Neural progenitor cell (in vitro differentiated cells): ENCODE results near the gene CCSER1. TPM values are rescaled to one million over a fixed set of nuclear protein-coding genes. Genes with fewer than 3 reads are reported as not detected.
A peak's percentile ranks its signal among the peaks of the same experiment; 100 is the strongest.

Experiments
- DNase-seq: peaks from one replicate; pipeline ENCODE4 v3.0.0-alpha.2; 2016; ENCODE audit warnings: low spot score
- H2AFZ ChIP-seq: fragments of 200-600 bp; sonication (generic); replicated peaks from 2 replicates; pipeline ENCODE4 v1.6.1; 2016; ENCODE audit warnings: antibody characterized with exemption
- H3F3A ChIP-seq: fragments of 200-600 bp; sonication (generic); 2 replicates; pipeline ENCODE4 v1.6.1; 2016; ENCODE audit warnings: antibody characterized with exemption, low read depth
- H3K27ac ChIP-seq: fragments of 200-600 bp; sonication (generic); 2 replicates; pipeline ENCODE4 v1.5.1; 2016; ENCODE audit warnings: mild to moderate bottlenecking
- H3K27me3 ChIP-seq: fragments of 200-600 bp; sonication (generic); 2 replicates; pipeline ENCODE4 v1.6.1; 2016; ENCODE audit warnings: mild to moderate bottlenecking, moderate library complexity
- H3K36me3 ChIP-seq: fragments of 200-600 bp; sonication (generic); 2 replicates; pipeline ENCODE4 v1.5.1; 2016
- H3K4me1 ChIP-seq: fragments of 200-600 bp; sonication (generic); 2 replicates; pipeline ENCODE4 v1.6.1; 2016; ENCODE audit warnings: mixed run types
- H3K4me2 ChIP-seq: fragments of 200-600 bp; sonication (generic); 2 replicates; pipeline ENCODE4 v1.6.1; 2016
- H3K4me3 ChIP-seq: fragments of 200-600 bp; sonication (generic); 2 replicates; pipeline ENCODE4 v1.5.1; 2016
- H3K79me2 ChIP-seq: fragments of 200-600 bp; sonication (generic); 2 replicates; pipeline ENCODE4 v1.6.1; 2016; ENCODE audit warnings: low read depth
- H3K9ac ChIP-seq: fragments of 200-600 bp; sonication (generic); 2 replicates; pipeline ENCODE4 v1.6.1; 2016
- H3K9me3 ChIP-seq: fragments of 200-600 bp; sonication (generic); 2 replicates; pipeline ENCODE4 v1.5.1; 2016; ENCODE audit warnings: low read depth
- H4K20me1 ChIP-seq: fragments of 200-600 bp; sonication (generic); 2 replicates; pipeline ENCODE4 v1.6.1; 2016; ENCODE audit warnings: low read depth
- H3K27ac Mint-ChIP-seq: 3 replicates; pipeline ENCODE4 v1.8.0; 2021; ENCODE audit warnings: mixed read lengths
- H3K27me3 Mint-ChIP-seq: 2 replicates; pipeline ENCODE4 v1.8.0; 2022; ENCODE audit warnings: low read depth, mild to moderate bottlenecking, inconsistent platforms, moderate library complexity, mixed read lengths; ENCODE audit not compliant: insufficient read depth
- H3K36me3 Mint-ChIP-seq: 3 replicates; pipeline ENCODE4 v1.8.0; 2021; ENCODE audit warnings: mixed read lengths
- H3K4me1 Mint-ChIP-seq: 3 replicates; pipeline ENCODE4 v1.8.0; 2021; ENCODE audit warnings: mixed read lengths
- H3K4me3 Mint-ChIP-seq: 3 replicates; pipeline ENCODE4 v1.8.0; 2021; ENCODE audit warnings: mild to moderate bottlenecking, moderate library complexity, mixed read lengths
- H3K9me3 Mint-ChIP-seq: 3 replicates; pipeline ENCODE4 v1.8.0; 2020; ENCODE audit warnings: mixed read lengths
- EZH2 ChIP-seq: fragments of 200-600 bp; sonication (generic); IDR thresholded peaks from 2 replicates; pipeline ENCODE4 v1.6.1; 2017; ENCODE audit warnings: antibody characterized with exemption, mild to moderate bottlenecking, moderate library complexity
- EZH2phosphoT487 ChIP-seq: fragments of 200-600 bp; sonication (generic); IDR thresholded peaks from 2 replicates; pipeline ENCODE4 v1.6.1; 2017; ENCODE audit warnings: antibody characterized with exemption
- total RNA-seq: library from RNA; depleted of rRNA; stranded (reverse); fragments of >200 nt; gene quantifications from 2 replicates; pipeline ENCODE4 v1.2.3, GENCODE V29; 2015; ENCODE audit warnings: low replicate concordance
- TF ChIP-seq, protein P1 (sequence below): fragments of 200-600 bp; sonication (generic); IDR thresholded peaks from 2 replicates; pipeline ENCODE4 v1.5.1; 2017; ENCODE audit warnings: antibody characterized with exemption, mild to moderate bottlenecking

Gene CCSER1
- total RNA-seq, 1 donor from 2014 or later: 0.77 TPM

DNA sequence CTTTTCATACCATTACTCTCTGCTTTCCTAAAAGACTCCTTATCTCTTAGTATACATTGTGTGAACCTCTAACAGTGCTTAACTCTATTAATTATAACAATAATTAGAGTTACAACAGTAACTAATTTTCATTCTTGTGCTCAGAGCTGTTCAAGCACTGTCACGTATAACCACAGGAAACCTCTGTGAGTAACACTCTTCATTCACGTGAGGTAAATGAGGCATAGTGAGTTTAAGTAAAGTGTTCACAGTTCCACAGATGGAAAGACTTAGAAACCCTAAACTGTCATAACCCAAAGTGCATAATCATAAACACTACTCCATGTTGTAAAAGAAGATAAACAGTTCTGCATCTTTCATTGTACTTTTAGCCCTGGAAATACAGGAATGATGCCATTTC, 222.4 kb downstream of the CCSER1 start:
- Histone ChIP-seq H3K4me1 (no peaks in the 10 kb centered on the region), H3K36me3 (no peaks in the 10 kb centered on the region), H3K4me3 (no peak overlapping the region), H2AFZ (no peak overlapping the region), H3K79me2 (no peaks in the 10 kb centered on the region), H3K27ac (no peak overlapping the region), H3F3A (no peaks in the 10 kb centered on the region), H3K4me2 (no peak overlapping the region), H3K9ac (no peak overlapping the region), H4K20me1 (no peaks in the 10 kb centered on the region), H3K27me3 (no peaks in the 10 kb centered on the region), H3K9me3 (no peaks in the 10 kb centered on the region)
- TF ChIP-seq EZH2phosphoT487 (no peak), EZH2 (no peak)
- TF ChIP-seq, protein P1, sequence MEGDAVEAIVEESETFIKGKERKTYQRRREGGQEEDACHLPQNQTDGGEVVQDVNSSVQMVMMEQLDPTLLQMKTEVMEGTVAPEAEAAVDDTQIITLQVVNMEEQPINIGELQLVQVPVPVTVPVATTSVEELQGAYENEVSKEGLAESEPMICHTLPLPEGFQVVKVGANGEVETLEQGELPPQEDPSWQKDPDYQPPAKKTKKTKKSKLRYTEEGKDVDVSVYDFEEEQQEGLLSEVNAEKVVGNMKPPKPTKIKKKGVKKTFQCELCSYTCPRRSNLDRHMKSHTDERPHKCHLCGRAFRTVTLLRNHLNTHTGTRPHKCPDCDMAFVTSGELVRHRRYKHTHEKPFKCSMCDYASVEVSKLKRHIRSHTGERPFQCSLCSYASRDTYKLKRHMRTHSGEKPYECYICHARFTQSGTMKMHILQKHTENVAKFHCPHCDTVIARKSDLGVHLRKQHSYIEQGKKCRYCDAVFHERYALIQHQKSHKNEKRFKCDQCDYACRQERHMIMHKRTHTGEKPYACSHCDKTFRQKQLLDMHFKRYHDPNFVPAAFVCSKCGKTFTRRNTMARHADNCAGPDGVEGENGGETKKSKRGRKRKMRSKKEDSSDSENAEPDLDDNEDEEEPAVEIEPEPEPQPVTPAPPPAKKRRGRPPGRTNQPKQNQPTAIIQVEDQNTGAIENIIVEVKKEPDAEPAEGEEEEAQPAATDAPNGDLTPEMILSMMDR: no peak
- Mint-ChIP-seq H3K27ac (no peak overlapping the region), H3K4me3 (no peak overlapping the region), H3K36me3 (no peaks in the 10 kb centered on the region), H3K27me3 (no peaks in the 10 kb centered on the region), H3K4me1 (no peaks in the 10 kb centered on the region), H3K9me3 (no peaks in the 10 kb centered on the region)
- no peak for DNase-seq

DNA sequence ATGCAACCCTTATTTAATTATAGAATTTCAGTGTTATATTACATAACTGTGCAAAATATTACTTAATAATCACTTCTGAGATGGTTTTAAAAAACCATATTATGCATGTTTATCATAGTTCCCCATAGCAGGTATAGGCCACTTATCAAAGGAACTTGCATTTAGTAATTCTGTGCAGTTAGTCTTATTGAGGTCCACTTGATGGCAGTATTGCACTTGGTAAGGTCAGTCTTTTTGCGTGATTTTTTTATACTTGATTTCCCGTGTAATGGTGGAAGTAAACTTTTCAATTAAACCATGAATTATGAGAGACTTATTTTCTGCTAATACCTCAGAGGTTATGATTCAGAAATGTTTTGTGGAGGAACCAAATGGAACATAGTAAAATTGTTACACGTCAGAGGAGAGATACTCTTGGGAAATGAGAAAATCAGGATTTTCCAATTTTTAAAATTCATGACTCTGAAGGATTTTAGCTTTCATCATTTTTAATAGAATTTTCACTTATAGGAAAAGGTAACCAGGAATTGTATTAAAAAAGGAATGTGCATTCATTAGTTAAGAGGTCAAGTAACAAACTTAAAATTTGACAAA, 230.0 kb downstream of the CCSER1 start:
- no peaks in the 10 kb centered on the region for H3K9me3 Mint-ChIP-seq
- H3K4me3 Mint-ChIP-seq: no peak overlapping the region
- no peaks in the 10 kb centered on the region for H3K27me3 Mint-ChIP-seq
- no peaks in the 10 kb centered on the region for H3K36me3 Mint-ChIP-seq
- Histone ChIP-seq H3F3A (no peaks in the 10 kb centered on the region), H3K36me3 (no peaks in the 10 kb centered on the region), H3K9me3 (no peaks in the 10 kb centered on the region), H2AFZ (peak overlapping the region; percentile 50), H3K27ac (no peak overlapping the region), H3K27me3 (no peaks in the 10 kb centered on the region), H3K4me2 (no peak overlapping the region), H3K79me2 (no peaks in the 10 kb centered on the region), H3K9ac (no peak overlapping the region), H4K20me1 (no peaks in the 10 kb centered on the region), H3K4me1 (no peaks in the 10 kb centered on the region), H3K4me3 (no peak overlapping the region)
- TF ChIP-seq EZH2 (no peak), EZH2phosphoT487 (no peak)
- TF ChIP-seq, protein P1: peak; percentile 79
- H3K27ac Mint-ChIP-seq: no peak overlapping the region
- H3K4me1 Mint-ChIP-seq: peaks cover 2% of the 10 kb centered on the region
- peak; percentile 61 for DNase-seq

DNA sequence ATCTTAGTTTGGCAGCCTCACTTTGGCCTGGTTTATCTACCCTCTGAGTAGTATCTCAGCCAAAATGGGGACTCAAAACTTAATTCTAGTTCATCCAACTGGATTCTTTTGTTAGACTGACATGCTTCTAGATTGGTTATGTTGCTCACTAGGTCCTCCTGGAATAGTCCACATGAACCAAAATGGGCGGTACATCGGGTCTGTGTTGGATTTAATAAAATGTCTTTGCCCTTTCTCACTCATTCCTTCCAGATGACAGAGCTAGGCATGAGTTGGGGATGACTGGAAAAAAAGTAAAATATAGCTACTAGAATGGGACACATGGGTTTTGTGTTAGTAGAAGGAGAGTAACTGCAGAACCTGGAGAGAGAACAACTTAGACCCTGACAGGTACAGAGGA, 247.9 kb downstream of the CCSER1 start:
- DNase-seq: no peak
- Histone ChIP-seq H3K4me2 (no peak overlapping the region), H3K9me3 (no peaks in the 10 kb centered on the region), H3F3A (no peaks in the 10 kb centered on the region), H3K27me3 (no peaks in the 10 kb centered on the region), H3K4me1 (no peaks in the 10 kb centered on the region), H3K79me2 (no peaks in the 10 kb centered on the region), H3K27ac (no peak overlapping the region), H3K36me3 (no peaks in the 10 kb centered on the region), H2AFZ (no peak overlapping the region), H4K20me1 (no peaks in the 10 kb centered on the region), H3K4me3 (no peak overlapping the region), H3K9ac (no peak overlapping the region)
- no peak overlapping the region for H3K27ac Mint-ChIP-seq
- no peaks in the 10 kb centered on the region for H3K36me3 Mint-ChIP-seq
- H3K9me3 Mint-ChIP-seq: no peaks in the 10 kb centered on the region
- H3K27me3 Mint-ChIP-seq: peaks cover 2% of the 10 kb centered on the region
- H3K4me1 Mint-ChIP-seq: no peaks in the 10 kb centered on the region
- TF ChIP-seq EZH2: no peak
- no peak overlapping the region for H3K4me3 Mint-ChIP-seq

DNA sequence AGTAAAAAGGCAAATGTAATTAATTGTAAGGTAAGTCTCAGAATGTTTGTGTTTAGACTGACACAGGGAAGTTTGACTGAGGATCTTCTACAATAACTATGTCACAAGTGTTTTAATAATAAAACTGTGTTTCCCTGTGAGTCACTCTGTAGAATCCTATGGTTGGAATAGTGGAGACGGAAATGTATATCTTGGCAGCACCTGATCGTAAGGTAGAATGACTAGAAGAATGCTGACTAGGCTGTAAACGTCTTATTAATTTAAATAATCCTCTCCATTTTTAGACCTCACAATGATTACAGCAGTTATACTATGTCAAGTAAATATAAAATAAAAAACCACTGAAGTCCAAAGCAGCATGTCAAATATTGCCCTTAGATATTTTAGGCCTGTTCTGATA, 266.0 kb downstream of the CCSER1 start:
- H3K4me3 ChIP-seq: no peak overlapping the region
- H3K4me3 Mint-ChIP-seq: no peak overlapping the region
- TF ChIP-seq, protein P1: no peak
- TF ChIP-seq EZH2 (no peak), EZH2phosphoT487 (no peak)

More for the DNA sequence above, 266.0 kb downstream of the CCSER1 start:
- Histone ChIP-seq H3K27ac (no peak overlapping the region), H4K20me1 (no peaks in the 10 kb centered on the region), H3K27me3 (no peaks in the 10 kb centered on the region), H3K9ac (no peak overlapping the region), H3K36me3 (no peaks in the 10 kb centered on the region), H3K4me1 (no peaks in the 10 kb centered on the region), H3K79me2 (no peaks in the 10 kb centered on the region), H2AFZ (no peak overlapping the region), H3F3A (no peaks in the 10 kb centered on the region), H3K4me2 (no peak overlapping the region), H3K9me3 (no peaks in the 10 kb centered on the region)
- H3K27me3 Mint-ChIP-seq: no peaks in the 10 kb centered on the region
- H3K27ac Mint-ChIP-seq: no peak overlapping the region
- no peaks in the 10 kb centered on the region for H3K36me3 Mint-ChIP-seq
- H3K9me3 Mint-ChIP-seq: no peaks in the 10 kb centered on the region
- no peaks in the 10 kb centered on the region for H3K4me1 Mint-ChIP-seq
- DNase-seq: no peak
